NK-92 (cell line): Measurements from ENCODE around the gene TNXB.
"Not testable (repeated sequence)": the region's sequence is repeated elsewhere in the genome, so short reads cannot be mapped to it uniquely, and the experiment has no call there.

Experiments used
- DNase-seq: peaks from one replicate; lab custom pipeline; 2025; ENCODE audit not compliant: unreplicated experiment; lab: John Stamatoyannopoulos, UW

The TNXB gene

GRCh38 chr6:32146287-32146686 lies 37.1 kb upstream of the TNXB start:
- no peak for DNase-seq

- DNase-seq = not testable (repeated sequence)
Observed at GRCh38 chr6:32144238-32144637, 35.1 kb upstream of the TNXB start.

GRCh38 chr6:32140420-32141046 lies 31.4 kb upstream of the TNXB start:
- DNase-seq = no peak

GRCh38 chr6:32139590-32139989 lies 30.5 kb upstream of the TNXB start:
- no peak for DNase-seq

GRCh38 chr6:32137454-32137853 lies 28.3 kb upstream of the TNXB start:
- no peak for DNase-seq

- DNase-seq = no peak
Observed at GRCh38 chr6:32133786-32134185, 24.6 kb upstream of the TNXB start.

GRCh38 chr6:32132110-32132509 lies 23.0 kb upstream of the TNXB start:
- no peak for DNase-seq

- DNase-seq = no peak
Observed at GRCh38 chr6:32131439-32131948, 22.4 kb upstream of the TNXB start.

- no peak for DNase-seq
Observed at GRCh38 chr6:32129297-32130088, 20.4 kb upstream of the TNXB start.

GRCh38 chr6:32128751-32129296 lies 19.7 kb upstream of the TNXB start:
- no peak for DNase-seq

GRCh38 chr6:32127717-32128592 lies 18.8 kb upstream of the TNXB start, which contains the start of gene ATF6B:
Gene ATF6B (minus strand): TSS chr6:32128246. CDS start chr6:32128207, 39 bp downstream.
- peak; percentile 89 for DNase-seq

- DNase-seq = no peak
Observed at GRCh38 chr6:32127409-32127716, 18.2 kb upstream of the TNXB start.

GRCh38 chr6:32126880-32127279 lies 17.7 kb upstream of the TNXB start:
- DNase-seq = no peak

GRCh38 chr6:32123681-32124080 lies 14.5 kb upstream of the TNXB start:
- DNase-seq = no peak

GRCh38 chr6:32120573-32121059 lies 11.5 kb upstream of the TNXB start:
- no peak for DNase-seq

- no peak for DNase-seq
Observed at GRCh38 chr6:32118782-32119628, 9.9 kb upstream of the TNXB start.

- no peak for DNase-seq
Observed at GRCh38 chr6:32117461-32117860, 8.3 kb upstream of the TNXB start.

- no peak for DNase-seq
Observed at GRCh38 chr6:32116674-32117073, 7.5 kb upstream of the TNXB start.

- no peak for DNase-seq
Observed at GRCh38 chr6:32115623-32116022, 6.5 kb upstream of the TNXB start.

GRCh38 chr6:32114796-32115195 lies 5.7 kb upstream of the TNXB start:
- no peak for DNase-seq
